ENCODE measurements around the gene SNX8. TPM values are rescaled to one million over a fixed set of nuclear protein-coding genes. Genes with fewer than 3 reads are reported as not detected.

The SNX8 gene
- total and polyA plus RNA-seq, 2 of the 4 experiments (the other 2 are of a cell fraction), result 7.7 to 55.9 TPM

DNA sequence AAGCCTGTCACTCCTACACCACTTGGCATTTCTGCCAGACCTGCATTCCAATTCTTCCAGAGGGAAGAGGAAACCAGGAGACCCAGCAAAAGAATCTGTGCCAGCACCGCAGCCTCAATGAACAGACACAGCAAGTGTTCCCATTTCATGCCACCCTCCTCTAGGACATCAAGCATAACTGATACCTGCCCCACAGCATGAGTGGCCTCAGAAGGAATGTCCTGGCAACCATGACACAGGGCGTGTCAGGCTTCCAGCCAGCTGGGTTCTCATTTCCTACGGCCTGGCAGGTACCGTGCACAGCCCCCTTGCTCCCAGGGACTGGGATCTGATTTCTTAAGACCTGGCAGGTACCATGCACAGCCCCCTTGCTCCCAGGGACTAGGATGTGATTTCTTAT, 89.3 kb downstream of the SNX8 start:
- WGBS, 2 experiments (ENCODE audit: extremely low coverage in 2 of 2, insufficient read length in 1 of 2), result 93% methylated on average over 2 of the region's 4 CpGs; no CpG with 5 or more reads in 1 of the 2 experiments
- H4K8ac ChIP-seq (ENCODE audit: low read depth in 2 of 2, low read length in 2 of 2), result no peak overlapping the region
- no peak overlapping the region for H3K4ac ChIP-seq (ENCODE audit: low read depth, low read length)
- H2BK5ac ChIP-seq (ENCODE audit: low read depth, low read length, poor library complexity, severe bottlenecking), result no peak overlapping the region
- H3K27ac ChIP-seq (ENCODE audit: insufficient read depth, low read length), result no peak overlapping the region
- ChIA-PET POLR2A (ENCODE audit: unreplicated experiment) (no interaction called here), CTCF (no interaction called here)
- no peaks in the 10 kb centered on the region for H3K27me3 ChIP-seq (ENCODE audit: control insufficient read depth, insufficient read depth, low read length)
- DNase-seq (no peak), ATAC-seq (ENCODE audit: low read depth) (no peak)
- H4K5ac ChIP-seq (ENCODE audit: low read depth, low read length), result no peak overlapping the region
- H2AFZ ChIP-seq (replicated peaks; ENCODE audit: low read length, poor library complexity), result no peak overlapping the region
- no peak overlapping the region for H2AK9ac ChIP-seq (replicated peaks; ENCODE audit: low read depth, low read length, poor library complexity)
- no peaks in the 10 kb centered on the region for H3K9me1 ChIP-seq (ENCODE audit: insufficient read depth, low read length)
- H3K79me1 ChIP-seq (ENCODE audit: low read depth in 1 of 2, low read length in 2 of 2), result peaks cover 8 to 39% of the 10 kb centered on the region in 2 experiments; a peak in 3 of 4 replicates
- H3K9me3 ChIP-seq (ENCODE audit: control insufficient read depth, insufficient read depth, low read length), result no peaks in the 10 kb centered on the region
- no peaks in the 10 kb centered on the region for H3K4me1 ChIP-seq (ENCODE audit: control insufficient read depth, insufficient read depth, low read length)
- no peak overlapping the region for H2BK20ac ChIP-seq (ENCODE audit: low read depth, low read length)
- H3K23ac ChIP-seq (ENCODE audit: low read depth, low read length), result no peak overlapping the region
- H3K9ac ChIP-seq (ENCODE audit: low read depth, low read length), result no peak overlapping the region
- peaks cover 58% of the 10 kb centered on the region for H3K36me3 ChIP-seq (ENCODE audit: control insufficient read depth, insufficient read depth, low read length)
- H4K91ac ChIP-seq (ENCODE audit: insufficient read depth, low read depth, low read length), result no peak overlapping the region
- no peak overlapping the region for H3K4me3 ChIP-seq (ENCODE audit: insufficient read depth, low read depth, low read length)
- H3K56ac ChIP-seq (ENCODE audit: extremely low read depth, insufficient read depth, low read length), result no peak overlapping the region
- H4K20me1 ChIP-seq (ENCODE audit: insufficient read depth, low read length), result peaks cover under 1% of the 10 kb centered on the region
- no peak overlapping the region for H2BK15ac ChIP-seq (ENCODE audit: low read depth, low read length)
- no peak overlapping the region for H3K14ac ChIP-seq (replicated peaks; ENCODE audit: low read depth, low read length)
- TF ChIP-seq FOS (IDR thresholded peaks at IDR 0.05; ENCODE audit: low read depth, low read length), result no peak
- no peak for TF ChIP-seq USF2 (IDR thresholded peaks at IDR 0.05; ENCODE audit: low read depth, low read length)
- TF ChIP-seq POLR2A (IDR thresholded peaks at IDR 0.05; ENCODE audit: low read depth, low read length), result no peak
- TF ChIP-seq, protein P1, sequence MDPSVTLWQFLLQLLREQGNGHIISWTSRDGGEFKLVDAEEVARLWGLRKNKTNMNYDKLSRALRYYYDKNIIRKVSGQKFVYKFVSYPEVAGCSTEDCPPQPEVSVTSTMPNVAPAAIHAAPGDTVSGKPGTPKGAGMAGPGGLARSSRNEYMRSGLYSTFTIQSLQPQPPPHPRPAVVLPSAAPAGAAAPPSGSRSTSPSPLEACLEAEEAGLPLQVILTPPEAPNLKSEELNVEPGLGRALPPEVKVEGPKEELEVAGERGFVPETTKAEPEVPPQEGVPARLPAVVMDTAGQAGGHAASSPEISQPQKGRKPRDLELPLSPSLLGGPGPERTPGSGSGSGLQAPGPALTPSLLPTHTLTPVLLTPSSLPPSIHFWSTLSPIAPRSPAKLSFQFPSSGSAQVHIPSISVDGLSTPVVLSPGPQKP (IDR thresholded peaks at IDR 0.05; ENCODE audit: borderline replicate concordance, low read depth, low read length), result no peak
- TF ChIP-seq MXI1 (IDR thresholded peaks at IDR 0.05; ENCODE audit: borderline replicate concordance, low read depth, low read length), result no peak
- TF ChIP-seq NFE2L2 (IDR thresholded peaks at IDR 0.05; ENCODE audit: low read depth, low read length), result no peak
- TF ChIP-seq MAZ (IDR thresholded peaks at IDR 0.05; ENCODE audit: borderline replicate concordance, low read depth, low read length), result no peak
- TF ChIP-seq CHD1 (IDR thresholded peaks at IDR 0.05; ENCODE audit: low read depth, low read length), result no peak
- no peak for TF ChIP-seq SMC3 (IDR thresholded peaks at IDR 0.05; ENCODE audit: low read depth, low read length)
- TF ChIP-seq BHLHE40 (IDR thresholded peaks at IDR 0.05; ENCODE audit: low read depth, low read length), result no peak
- no peak for TF ChIP-seq RCOR1 (IDR thresholded peaks at IDR 0.05; ENCODE audit: insufficient replicate concordance, low read length)
- H3K4me2 ChIP-seq (ENCODE audit: low read depth, low read length), result no peak overlapping the region
- H2AK5ac ChIP-seq (ENCODE audit: low read depth, low read length), result no peak overlapping the region
- no peak overlapping the region for H2BK120ac ChIP-seq (ENCODE audit: low read depth, low read length)
- in situ Hi-C loops (cut with MboI; ENCODE audit: low sequenced_read_pairs), result no loop called here
- BruUV-seq (replicated peaks), result no TSS peak
- intact Hi-C loops (cut with micrococcal nuclease), result no loop called here
- dilution Hi-C loops (cut with HindIII; ENCODE audit: low sequenced_read_pairs, unreplicated experiment), result no loop called here
- no peak overlapping the region for H3K18ac ChIP-seq (ENCODE audit: low read depth, low read length)

Data from IMR-90 (cell line).